ENCODE data around the gene EIF4A2. TPM values are rescaled to one million over a fixed set of nuclear protein-coding genes. Genes with fewer than 3 reads are reported as not detected.
A peak's percentile ranks its signal among the peaks of the same experiment; 100 is the strongest.

The EIF4A2 gene
- total RNA-seq, 1 donor from 2014 or later = 405 TPM

DNA sequence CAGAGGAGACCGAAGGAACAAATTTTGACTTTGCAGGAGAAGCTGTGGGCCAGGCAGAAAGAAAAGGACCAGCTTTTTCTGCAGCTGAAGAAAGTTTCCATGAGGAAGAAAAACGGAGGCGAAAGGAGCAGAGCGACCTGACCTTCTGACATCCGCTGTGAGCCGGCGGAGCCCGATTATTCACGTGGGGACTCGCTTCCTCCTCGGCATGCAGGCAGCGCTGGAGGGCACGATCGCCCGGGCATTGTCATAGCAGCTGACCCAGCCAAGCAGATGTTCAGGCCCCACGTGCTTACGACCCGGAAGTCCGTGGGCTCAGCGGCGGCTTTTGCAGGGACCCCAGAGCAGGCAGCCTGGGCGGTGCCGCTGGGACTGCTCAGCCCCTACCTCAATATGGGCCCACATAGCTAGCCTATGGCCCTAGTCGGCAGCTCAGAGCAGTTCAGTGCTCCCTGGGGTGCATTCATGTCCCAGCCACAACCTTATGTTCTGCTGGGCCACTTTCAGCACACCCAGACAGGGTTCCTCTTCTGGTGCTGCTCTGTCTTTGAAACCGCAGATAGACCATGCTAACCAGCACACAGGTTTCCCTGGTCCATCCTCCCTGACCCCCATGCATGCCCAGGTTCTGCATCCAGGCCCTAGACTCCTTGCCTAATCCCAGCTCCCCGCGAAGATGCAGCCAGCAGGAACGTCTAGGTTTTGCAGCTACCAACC lies 10.5 kb upstream of the EIF4A2 start:
- DNase-seq (peak; percentile 88), ATAC-seq (peak; percentile 97)

DNA sequence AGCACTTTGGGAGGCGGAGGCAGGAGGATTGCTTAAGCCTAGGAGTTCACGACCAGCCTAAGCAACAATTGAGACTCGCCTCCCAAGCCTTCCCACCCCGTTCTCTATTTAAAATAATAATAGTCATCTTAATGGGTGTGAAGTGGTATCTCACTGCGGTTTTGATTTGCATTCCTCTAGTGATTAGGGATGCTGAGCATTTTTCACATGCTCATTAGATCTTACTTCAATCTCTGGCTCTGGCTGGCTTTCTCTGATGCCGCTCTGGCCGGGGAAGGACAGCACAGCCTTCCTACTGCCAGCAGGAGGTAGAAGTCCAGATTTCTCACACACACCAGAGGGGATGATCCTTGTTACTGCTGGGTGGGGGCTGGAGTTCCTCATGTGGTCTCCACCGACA lies 7.4 kb upstream of the EIF4A2 start:
- peaks cover 3% of the 10 kb centered on the region for H3K27me3 ChIP-seq
- H3K4me3 ChIP-seq = no peak overlapping the region
- TF ChIP-seq, protein P1, sequence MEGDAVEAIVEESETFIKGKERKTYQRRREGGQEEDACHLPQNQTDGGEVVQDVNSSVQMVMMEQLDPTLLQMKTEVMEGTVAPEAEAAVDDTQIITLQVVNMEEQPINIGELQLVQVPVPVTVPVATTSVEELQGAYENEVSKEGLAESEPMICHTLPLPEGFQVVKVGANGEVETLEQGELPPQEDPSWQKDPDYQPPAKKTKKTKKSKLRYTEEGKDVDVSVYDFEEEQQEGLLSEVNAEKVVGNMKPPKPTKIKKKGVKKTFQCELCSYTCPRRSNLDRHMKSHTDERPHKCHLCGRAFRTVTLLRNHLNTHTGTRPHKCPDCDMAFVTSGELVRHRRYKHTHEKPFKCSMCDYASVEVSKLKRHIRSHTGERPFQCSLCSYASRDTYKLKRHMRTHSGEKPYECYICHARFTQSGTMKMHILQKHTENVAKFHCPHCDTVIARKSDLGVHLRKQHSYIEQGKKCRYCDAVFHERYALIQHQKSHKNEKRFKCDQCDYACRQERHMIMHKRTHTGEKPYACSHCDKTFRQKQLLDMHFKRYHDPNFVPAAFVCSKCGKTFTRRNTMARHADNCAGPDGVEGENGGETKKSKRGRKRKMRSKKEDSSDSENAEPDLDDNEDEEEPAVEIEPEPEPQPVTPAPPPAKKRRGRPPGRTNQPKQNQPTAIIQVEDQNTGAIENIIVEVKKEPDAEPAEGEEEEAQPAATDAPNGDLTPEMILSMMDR (IDR thresholded peaks at IDR 0.05) = no peak
- no peak for DNase-seq
- no peaks in the 10 kb centered on the region for H3K9me3 ChIP-seq
- no peaks in the 10 kb centered on the region for H3K36me3 ChIP-seq
- H3K4me1 ChIP-seq = peaks cover 14% of the 10 kb centered on the region
- no peak overlapping the region for H3K27ac ChIP-seq
- no peak for ATAC-seq
- intact Hi-C loops (cut with DNase I) = no loop called here

More for the DNA sequence above, 10.5 kb upstream of the EIF4A2 start:
- H3K9me3 ChIP-seq = no peaks in the 10 kb centered on the region
- peaks cover 3% of the 10 kb centered on the region for H3K27me3 ChIP-seq
- H3K4me3 ChIP-seq = peak overlapping the region; percentile 56
- H3K4me1 ChIP-seq = peaks cover 14% of the 10 kb centered on the region
- TF ChIP-seq, protein P1 (IDR thresholded peaks at IDR 0.05) = no peak
- peak overlapping the region; percentile 73 for H3K27ac ChIP-seq
- no peaks in the 10 kb centered on the region for H3K36me3 ChIP-seq
- intact Hi-C loops (cut with DNase I) = no loop called here

DNA sequence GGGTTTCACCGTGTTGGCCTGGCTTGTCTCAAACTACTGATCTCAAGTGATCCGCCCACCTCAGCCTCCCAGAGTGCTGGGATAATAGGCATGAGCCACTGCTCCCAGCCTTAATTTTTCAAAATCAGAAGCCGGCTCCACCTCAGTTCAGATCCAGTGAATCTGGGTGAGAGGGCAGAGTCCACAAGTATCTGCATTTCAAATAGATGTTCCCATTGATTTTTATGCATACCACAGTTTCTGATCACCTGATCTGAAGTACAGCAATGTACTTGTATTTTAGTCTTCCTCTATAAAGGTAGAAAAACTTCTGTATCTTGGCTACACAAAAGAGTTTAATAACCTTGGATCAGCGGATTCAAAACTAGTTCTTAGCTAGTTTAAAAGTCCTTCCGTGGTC lies 4.2 kb upstream of the EIF4A2 start:
- H3K4me1 ChIP-seq = no peaks in the 10 kb centered on the region
- H3K27me3 ChIP-seq = no peaks in the 10 kb centered on the region
- peaks cover 1% of the 10 kb centered on the region for H3K36me3 ChIP-seq
- ATAC-seq = no peak
- H3K27ac ChIP-seq = no peak overlapping the region
- DNase-seq = no peak
- no peaks in the 10 kb centered on the region for H3K9me3 ChIP-seq
- H3K4me3 ChIP-seq = no peak overlapping the region
- intact Hi-C loops (cut with DNase I) = no loop called here
- TF ChIP-seq, protein P1 (IDR thresholded peaks at IDR 0.05) = no peak

DNA sequence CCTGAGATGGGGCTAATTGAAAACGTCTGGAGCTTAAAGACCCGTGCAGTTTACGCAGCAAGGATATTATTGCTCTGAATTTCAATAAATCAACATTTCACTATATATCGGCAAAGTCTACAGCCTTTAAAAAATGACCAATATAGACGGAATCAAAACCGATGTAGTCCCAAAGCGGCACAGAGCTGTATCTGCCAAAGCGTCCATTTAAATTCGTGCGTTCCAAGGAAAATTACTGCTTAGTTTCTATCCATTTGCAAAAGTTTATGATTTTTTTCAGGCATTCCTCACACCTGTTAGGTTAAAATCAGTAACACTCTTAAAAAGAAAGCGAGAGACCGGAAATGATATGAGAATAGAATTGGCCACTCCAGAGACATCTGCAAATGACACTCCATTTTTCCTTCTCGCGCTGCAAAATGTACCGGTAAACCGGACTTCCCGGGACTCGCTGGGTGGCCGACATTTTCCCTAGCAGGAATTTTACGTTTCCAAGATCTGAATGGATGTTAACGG lies 777 bp upstream of the EIF4A2 start:
- H3K9me3 ChIP-seq = no peaks in the 10 kb centered on the region
- peaks cover 35% of the 10 kb centered on the region for H3K36me3 ChIP-seq
- DNase-seq (no peak), ATAC-seq (peak; percentile 4)
- peak overlapping the region; percentile 96 for H3K27ac ChIP-seq
- peak overlapping the region; percentile 88 for H3K4me3 ChIP-seq
- H3K4me1 ChIP-seq = peaks cover 31% of the 10 kb centered on the region
- TF ChIP-seq, protein P1 (IDR thresholded peaks at IDR 0.05) = no peak
- H3K27me3 ChIP-seq = no peaks in the 10 kb centered on the region
- intact Hi-C loops (cut with DNase I) = no loop called here

DNA sequence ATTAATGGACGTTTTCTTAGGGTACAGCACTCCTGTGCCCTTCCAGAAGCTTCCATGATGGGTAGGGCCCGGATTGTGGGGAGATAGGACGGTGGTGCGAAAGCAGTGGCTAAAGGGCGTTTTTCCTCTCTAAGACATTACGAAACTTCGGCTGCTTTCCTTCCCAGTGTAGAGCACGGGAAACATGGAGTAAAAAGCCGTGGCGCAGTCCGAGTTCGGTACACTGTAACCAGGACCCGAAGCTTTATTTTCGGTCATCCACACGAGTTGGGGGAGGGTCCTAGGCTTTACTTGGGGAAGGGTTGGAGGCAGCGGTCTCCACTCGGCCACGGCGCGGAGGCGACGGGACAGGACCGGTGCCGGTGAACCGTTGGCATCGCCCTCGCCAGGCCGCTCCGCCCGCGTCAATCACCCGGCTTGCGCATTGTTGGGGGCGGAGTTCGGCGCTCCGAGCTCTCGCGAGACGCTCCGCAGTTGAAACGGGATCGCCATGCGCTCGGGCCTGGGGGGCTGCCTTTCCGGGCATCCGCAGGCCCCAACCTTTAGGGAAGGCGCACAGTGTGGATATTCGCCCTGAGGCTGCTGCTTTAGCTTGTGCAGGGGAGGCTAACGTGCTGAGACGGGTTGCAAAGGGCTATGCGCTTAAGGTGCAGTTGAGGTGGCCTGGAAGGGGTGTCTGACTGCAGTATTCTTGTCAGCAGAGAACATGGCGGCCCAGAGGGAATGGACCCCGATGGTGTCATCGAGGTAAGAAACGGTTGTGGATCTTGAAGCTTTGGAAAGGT lies 546 bp downstream of the EIF4A2 start:
- intact Hi-C loops (cut with DNase I) = no loop called here
- H3K9me3 ChIP-seq = no peaks in the 10 kb centered on the region
- peaks cover 39% of the 10 kb centered on the region for H3K4me1 ChIP-seq
- ATAC-seq (peak; percentile 91), DNase-seq (peak; percentile 94)
- no peaks in the 10 kb centered on the region for H3K27me3 ChIP-seq
- H3K36me3 ChIP-seq = peaks cover 48% of the 10 kb centered on the region
- TF ChIP-seq, protein P1 (IDR thresholded peaks at IDR 0.05) = no peak
- H3K27ac ChIP-seq = peak overlapping the region; percentile 96
- peak overlapping the region; percentile 88 for H3K4me3 ChIP-seq

Data from upper lobe of right lung (tissue), 1 donor.